Stimulated activated CD4-positive, alpha-beta T cell treated with anti-CD3 and anti-CD28 coated beads, TNF-alpha, amount 100 ng/mL, for 48 hours (primary cell): ENCODE measurements around the gene SCO1.
A peak's percentile ranks its signal among the peaks of the same experiment; 100 is the strongest.

Experiments used
- DNase-seq, 3 donors: peaks; one replicate each; pipeline ENCODE4 v3.0.0-alpha.2; 2020; ENCODE audit warnings: low read depth in 3 of 3

Gene SCO1

DNA sequence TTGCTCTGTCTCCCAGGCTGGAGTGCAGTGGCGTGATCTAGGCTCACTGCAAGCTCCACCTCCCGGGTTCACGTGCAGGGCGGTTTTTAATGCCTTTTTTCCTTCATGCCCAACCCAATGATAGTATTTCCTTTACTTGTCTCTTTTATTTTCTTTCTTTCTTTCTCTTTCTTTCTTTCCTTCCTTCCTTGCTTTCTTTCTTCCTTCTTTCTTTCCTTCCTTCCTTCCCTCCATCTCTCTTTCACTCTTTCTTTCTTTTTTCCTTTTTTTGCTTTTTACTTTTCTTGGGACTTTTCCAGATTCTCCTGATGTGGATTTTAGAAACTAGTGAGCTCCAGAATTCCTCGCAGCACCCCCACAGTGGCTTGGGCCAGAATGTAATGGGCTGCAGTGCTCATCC, 43.3 kb downstream of the SCO1 start:
- DNase-seq: no peak

DNA sequence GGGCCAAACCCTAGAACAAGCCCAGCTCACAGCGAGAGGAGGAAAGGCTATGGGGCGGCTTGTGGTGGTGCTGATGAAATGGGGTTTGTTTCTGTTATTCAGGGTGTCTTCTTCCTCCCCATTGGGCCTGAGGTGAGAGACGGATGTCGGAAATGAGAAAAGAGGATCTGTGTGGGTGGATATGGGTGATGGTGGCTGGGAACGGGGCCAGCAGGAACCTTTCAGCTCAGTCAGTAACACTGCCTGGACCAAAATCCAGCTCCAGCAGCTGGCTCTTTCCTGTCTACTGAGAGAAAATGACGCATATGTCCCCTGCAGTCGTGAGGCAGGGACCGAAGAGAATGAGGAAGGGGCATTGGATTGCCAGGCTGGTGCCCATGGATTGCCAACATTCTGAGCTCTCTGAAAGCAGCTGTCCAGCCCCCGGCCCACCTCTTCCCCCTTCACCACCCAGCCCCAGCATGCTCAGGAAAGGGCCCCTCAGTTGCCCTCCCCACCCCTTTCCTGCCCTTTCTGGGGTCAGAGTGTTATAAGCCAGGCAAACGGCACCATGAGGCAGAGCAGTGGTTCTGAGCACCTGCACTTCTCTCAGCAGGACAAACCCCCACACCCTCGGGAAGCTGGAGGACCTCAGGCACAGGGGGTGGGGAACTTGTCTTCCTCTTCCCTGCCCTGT, 44.2 kb downstream of the SCO1 start:
- DNase-seq: no peak

DNA sequence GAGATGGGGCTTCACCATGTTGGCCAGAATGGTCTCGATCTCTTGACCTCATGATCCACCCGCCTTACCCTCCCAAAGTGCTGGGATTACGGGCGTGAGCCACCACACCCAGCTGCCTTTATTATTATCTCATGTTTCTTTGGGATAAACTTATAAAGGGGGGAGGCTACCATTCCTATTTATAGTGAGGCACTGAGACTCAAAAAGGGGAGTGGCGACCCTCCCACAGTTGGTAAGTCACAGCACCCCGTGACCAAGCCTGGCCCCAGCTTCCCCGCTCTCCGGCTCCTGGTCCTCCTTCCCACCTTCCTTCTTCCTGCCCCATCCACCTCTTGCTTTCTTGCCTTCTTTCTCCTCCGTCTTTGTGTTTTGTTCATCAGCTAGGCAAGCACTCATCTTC, 45.4 kb downstream of the SCO1 start:
- no peak for DNase-seq

DNA sequence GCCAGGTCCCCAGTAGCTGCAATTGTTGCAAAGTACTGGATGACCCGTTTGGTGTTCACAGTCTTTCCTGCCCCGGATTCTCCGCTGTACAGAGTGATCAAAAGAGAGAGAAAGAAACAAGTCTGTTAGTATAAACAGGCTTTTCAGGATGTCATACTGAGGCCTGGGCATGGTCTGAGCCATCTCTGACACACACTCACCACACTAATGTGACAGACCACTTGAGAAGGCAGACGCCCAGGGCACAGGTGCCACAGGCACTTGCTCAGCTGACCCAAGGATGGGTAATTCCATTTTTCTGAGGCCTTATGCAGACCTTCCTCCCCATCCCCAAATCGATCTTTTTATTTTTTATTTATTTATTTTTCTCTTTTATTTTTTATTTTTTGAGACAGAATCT, 47.7 kb downstream of the SCO1 start:
- no peak for DNase-seq

DNA sequence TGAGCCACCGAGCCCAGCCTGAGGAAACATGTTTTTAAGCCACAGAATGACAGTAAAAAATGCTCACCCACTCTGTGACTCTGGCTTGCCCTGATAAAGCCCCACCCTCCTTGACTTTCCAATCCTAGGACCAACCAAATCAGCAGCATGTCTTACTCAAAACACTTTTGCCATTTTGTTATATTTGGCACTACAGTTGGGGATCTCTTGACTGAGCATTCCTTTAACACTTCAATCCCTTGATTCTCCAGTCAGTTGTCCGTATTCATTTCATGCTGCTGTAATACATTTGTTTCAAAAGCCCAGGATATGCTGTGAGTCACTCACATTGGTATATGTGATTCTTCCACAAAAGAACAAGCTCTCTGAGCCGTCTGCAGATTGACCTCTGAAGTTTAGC, 48.4 kb downstream of the SCO1 start:
- no peak for DNase-seq

DNA sequence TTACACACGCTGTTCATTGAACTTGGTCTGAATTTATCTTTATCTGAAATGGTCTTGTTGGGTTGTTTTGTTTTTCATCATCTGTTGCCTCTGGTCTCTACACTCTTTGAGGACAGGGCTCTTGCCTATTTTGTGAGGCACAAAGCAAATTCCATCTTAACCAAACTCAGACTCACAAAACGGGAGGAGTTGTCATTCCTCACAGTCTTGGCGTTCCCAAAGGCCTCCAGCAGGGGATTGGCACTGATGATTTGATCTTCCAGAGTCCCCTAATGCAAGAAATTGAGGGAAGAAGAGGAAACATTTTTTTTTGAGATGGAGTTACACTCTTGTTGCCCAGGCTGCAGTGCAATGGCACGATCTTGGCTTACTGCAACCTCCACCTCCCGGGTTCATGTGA, 49.0 kb downstream of the SCO1 start:
- DNase-seq: no peak

DNA sequence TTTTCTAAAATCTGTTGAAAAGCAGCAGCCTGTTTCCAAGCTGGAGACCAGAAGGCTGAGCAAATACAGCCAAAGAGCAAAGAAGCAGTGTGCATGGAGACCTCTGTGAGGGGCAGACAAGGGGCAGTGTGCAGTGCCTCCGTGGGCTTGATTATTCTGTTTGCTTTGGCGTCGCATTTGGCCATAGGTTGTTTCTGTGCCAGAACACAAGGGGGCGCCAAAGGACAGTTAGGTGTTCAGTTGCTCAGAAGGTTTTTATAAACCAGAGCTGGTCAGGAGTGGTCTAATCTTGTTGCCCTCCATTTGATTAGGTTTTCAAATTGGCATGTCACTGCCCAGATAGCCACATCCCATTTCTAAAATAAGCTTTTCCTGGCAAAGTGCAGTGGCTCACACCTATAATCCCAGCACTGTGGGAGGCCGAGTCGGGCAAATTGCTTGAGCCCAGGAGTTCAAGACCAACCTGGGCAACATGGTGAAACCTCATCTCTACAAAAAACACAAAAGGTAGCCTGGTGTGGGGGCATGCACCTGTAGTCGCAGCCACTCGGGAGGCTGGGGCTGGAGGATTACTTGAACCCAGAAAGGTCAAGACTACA, 50.8 kb downstream of the SCO1 start:
- peak; percentile 45 to 78 (median 52) for DNase-seq

DNA sequence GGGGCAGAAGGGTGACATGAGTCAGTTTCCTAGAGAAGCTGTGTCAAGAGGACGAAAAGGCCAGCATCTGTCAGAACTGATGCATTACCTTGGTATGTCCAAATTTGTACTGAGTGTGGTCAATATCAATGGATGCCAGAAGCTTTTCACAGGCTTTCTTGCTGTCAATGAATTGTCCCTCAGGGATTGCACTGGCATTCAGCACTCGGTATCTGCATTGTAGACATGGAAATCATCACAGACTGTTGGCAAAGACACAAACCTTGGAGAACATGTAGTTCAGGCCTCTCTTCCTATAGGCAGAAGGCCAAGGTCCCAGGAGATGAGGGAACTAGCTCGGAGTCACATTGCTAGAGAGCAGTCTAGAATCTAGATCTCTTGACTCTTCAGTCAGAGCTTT, 56.9 kb downstream of the SCO1 start:
- DNase-seq: no peak

DNA sequence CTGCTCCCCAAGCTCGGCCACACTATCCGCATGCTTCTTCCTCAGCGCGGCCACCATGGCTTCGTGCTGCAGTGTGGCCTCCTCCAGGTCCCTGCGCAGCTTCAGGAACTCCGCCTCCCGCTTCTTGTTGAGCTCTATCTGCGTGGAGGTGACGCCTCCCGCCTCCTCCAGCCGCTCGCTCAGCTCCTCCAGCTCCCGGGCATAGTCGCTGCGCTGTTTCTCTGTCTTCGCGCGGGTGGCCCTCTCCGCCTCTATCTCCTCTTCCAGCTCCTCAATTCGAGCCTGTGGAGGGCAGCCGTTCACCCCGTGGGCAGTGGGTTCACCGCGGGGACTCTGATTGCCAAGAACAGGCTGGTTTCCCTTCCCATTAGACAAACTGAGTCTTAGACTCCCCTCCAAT, 59.2 kb downstream of the SCO1 start:
- DNase-seq: no peak

DNA sequence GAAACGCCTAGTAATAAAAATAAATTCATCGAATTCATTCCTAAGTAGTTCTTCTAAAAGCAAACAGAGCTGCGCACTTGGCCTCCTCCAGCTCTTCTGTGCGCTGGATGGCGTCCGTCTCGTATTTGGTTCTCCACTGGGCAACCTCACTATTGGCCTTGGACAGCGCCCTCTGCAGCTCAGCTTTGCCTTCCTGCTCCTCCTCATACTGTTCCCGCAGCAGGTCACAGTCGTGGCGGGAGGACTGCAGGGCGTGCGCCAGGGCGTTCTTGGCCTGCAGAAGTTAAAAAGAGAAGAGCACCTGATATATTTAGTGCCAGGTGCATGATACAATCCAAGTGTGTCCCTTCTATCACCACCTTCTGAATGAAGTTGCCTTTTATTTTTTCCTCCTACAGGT, 62.0 kb downstream of the SCO1 start:
- DNase-seq: no peak

DNA sequence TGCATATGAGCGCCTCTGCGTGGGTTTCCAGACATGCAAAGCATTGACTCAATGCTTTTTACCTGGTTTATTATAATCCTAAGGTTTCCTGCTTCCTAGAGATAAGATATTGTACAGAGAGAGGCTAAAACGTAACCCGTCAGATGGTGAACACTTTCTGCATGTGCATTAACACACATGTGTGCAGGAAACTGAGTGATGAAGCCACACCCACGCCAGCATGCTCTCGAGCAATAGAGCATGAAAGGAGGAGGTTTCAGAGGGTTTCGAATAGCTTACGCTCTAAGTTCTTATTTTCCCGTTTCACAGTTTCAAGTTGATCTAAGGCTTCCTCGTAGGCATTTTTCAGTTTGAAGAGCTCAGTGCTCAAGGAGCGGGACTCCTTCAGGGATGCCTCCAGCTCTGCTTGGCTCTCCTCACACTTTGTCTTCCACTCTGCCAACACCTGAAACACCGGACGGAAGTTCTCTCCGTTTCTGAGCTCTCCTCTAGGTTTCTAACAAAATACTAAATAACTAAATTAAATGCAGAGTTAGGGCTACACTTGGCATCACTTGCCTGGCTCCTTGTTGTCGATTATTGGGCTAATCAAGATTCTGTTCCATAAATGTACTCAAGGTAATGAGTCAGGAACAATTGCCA, 63.5 kb downstream of the SCO1 start:
- DNase-seq: no peak

DNA sequence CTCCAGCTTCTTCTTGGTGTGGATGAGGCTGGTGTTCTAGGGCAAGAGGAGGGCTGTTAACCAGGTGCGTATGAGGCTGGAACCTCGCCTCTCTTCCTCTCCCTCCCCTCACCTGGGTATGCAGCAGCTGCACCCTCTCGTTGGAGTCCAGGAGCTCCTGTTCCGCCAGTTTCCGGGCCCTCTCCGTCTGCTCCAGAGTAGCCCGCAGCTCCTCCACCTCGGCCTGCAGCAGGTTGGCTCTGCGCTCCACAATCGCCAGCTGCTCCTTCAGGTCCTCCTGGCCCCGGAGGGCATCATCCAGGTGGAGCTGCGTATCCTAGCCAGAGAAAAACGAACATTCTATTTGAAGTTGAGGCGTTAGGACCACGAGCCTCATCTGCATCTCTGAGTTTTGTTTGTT, 65.6 kb downstream of the SCO1 start:
- no peak for DNase-seq

DNA sequence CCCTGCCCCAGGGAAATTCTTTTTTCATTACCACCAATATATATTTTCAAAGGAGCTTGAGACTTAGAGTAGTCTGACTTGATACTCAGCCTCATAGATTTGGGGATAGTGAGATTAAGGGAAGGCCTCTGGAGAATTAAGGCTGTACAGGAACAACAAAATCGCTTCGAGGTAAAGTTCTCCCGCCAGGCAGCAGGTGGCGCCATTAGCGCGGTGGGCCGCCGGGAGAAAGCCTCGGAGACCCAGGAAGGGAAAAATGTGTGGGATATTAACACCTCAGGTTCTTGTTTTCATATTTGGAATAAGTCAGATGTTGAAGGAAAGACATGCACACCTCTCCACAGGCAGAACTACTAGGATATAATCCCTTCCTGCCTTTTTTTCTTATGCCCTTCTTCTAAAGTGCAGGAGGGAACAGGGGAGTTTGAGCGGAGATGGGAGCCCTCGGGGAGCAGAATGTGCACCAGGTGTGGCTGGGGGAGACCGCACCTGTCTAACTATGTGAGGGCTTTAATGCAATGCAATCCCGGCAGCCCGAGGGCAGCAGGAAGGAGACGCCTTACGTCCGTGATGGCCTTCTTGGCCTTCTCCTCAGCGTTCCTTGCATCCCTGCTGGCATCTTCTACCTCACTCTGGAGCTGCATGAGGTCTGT, 66.2 kb downstream of the SCO1 start:
- DNase-seq: no peak

DNA sequence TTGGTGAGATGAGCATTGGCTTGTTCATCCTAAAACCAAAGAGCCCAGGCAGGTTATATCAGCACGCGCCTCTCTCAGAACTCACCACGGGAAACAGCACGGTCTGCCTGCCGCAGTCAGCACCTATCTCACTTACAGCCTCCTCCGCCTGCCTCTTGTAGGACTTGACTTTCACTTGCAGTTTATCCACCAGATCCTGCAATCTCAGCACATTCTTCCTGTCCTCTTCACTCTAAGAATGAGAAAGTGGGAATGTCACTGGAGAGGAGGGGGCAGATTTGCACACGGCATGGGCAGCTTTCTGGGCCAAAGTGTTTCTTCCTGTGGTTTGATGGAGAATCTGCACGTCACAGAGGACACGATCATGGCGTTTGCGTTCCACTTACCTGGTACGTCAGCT, 67.6 kb downstream of the SCO1 start:
- no peak for DNase-seq

DNA sequence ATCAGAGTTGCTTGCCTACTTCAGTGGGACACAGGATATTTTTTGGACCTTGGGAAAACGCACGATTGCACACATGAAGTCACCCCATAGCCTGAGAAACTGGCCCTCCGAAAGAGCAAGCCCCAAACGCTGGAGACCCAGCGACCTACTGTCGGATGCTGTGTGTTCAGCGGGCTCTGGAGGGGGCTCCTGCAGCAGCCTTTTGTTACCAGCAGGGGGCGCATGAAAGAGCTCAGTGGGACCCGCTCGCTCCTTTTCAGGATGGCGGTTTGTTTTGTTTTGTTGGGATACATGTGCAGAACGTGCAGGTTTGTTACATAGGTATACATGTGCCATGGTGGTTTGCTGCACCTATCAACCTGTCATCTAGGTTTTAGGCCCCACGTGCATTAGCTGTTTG, 68.6 kb downstream of the SCO1 start:
- DNase-seq: no peak

DNA sequence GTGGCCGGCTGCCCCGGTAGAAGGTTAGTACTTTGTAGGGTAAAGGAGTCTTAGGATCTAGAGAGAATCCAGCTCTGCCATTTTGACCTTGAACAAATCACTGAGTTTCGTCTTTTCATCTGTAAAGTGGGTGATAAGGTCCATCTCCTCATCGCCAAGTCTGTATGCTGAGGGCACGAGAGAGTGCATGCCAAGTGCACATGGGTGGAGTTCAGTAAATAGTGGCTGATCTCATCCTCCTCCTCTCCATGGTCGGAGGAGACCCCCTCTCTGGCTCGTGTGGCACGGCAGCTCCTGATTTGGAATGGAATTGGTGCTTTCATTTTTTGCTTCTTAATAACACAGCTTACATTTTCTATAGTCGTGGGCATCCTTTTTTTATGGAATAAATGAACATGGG, 70.9 kb downstream of the SCO1 start:
- no peak for DNase-seq

DNA sequence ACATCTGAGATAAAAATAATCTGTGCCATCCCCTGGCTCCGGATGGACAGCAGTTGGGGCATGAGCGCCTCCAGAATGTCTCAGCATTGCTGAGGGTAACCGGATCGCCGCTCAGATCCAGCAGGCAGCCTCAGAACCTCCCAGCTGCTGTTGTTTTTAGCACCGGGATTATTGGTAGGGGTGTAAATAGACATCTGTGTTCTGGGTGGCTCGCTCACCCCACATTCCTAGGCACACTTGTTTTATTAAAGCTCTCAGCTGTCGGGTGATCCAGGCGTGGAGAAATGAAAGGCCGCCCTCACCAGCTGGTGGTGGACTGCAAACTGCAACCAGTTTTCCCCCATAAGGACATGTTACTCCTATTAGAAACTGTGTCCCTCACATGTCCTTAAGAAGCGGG, 72.4 kb downstream of the SCO1 start:
- DNase-seq: no peak

DNA sequence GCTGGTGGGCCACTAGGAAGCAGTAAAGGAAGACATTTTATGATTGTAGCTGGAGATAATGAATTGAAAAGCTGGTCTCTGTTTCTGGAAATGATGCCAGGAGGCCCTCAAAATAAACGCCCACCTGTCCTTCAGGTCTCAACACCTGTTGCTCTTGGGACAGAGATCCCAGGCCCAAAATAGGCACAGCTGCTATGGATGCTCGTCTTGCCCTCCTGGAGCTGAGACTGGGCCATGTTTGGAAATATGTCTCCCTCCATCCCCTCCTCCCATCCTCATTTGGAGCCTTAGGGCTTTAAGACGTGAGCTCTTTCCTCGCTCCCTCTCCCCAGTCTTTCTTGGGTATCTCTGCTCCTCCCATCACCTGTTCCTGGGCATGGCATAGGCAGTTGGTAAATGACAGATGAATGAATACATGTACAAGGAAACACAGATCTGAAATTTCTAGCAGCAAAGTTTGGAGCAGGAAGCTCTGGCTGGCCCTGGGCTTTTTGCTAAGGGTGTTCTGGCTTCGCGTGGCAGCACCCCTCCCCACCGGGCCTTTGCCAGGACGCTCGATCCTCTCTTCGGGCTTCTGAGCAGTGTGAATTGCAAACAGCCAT, 73.5 kb downstream of the SCO1 start:
- DNase-seq: no peak

DNA sequence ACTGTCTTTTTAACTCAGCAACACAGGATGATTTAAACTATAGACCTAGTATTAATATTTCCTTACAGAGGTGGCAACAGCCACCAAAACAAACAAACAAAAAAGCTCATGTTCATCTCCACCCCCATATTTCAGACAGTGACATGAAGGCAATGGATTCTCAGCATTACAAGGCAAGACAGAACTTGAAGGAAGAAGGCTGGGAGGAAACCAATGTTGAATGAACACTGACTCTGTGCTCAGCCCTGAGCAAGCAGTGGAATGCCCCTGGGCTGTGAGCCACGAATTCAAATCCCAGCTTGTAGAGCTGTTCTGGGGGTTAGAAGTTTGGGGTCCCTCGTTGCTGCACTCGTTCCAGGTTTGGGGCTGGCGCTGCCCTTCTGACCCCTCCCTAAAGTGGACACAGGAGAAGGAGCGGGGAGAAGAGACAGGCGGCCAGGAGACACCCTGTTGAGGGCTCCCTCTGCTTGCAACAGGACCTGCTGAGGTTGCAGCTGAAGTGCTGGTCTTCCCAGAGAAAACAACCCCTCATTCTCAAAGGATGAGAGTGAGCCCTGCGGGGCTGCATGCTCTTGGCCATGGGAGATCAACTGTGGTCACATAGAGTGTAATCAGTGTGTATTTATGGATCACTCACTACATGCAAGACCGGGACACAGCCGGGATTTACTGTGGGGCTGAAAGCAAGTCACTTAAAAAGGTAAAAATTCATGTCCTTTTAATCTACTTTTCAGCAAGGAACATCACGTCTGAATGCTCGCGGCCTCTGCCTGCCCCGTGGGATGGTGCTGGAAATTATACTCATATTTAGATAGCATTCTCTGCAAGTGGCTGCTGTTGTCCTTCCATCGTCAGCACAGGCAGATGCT, 74.5 kb downstream of the SCO1 start:
- DNase-seq: no peak
